Activated CD4-positive, alpha-beta T cell treated with anti-CD3 and anti-CD28 coated beads for 36 hours (primary cell): ENCODE data around the gene SHOX. TPM values are rescaled to one million over a fixed set of nuclear protein-coding genes. Genes with fewer than 3 reads are reported as not detected.

Experiments used
- ATAC-seq: fragments of 200-7000 bp; cut with Tn5 transposase; one replicate; pipeline ENCODE4 v1.10.0; 2021; ENCODE audit warnings: mild to moderate bottlenecking, moderate library complexity
- CTCF ChIA-PET: fragments of 350-600 bp; sonication (Branson Sonifier 250); formaldehyde crosslinking; loops from one replicate; lab custom pipeline; 2021; ENCODE audit warnings: antibody characterized with exemption; lab: Charles Lee
- POLR2A ChIA-PET: fragments of 350-600 bp; sonication (Branson Sonifier 250); formaldehyde crosslinking; loops from one replicate; lab custom pipeline; 2021; ENCODE audit warnings: antibody characterized with exemption, inconsistent platforms; lab: Charles Lee
- DNase-seq: peaks from one replicate; pipeline ENCODE4 v3.0.0-alpha.2; 2020
- H3K27ac Mint-ChIP-seq: one replicate; pipeline ENCODE4 v1.8.0; 2021; ENCODE audit warnings: mixed read lengths
- H3K27me3 Mint-ChIP-seq: one replicate; pipeline ENCODE4 v1.8.0; 2021; ENCODE audit warnings: mixed read lengths
- H3K36me3 Mint-ChIP-seq: one replicate; pipeline ENCODE4 v1.8.0; 2021; ENCODE audit warnings: low read depth, mixed read lengths
- H3K4me1 Mint-ChIP-seq: one replicate; pipeline ENCODE4 v1.8.0; 2021; ENCODE audit warnings: mixed read lengths
- H3K4me3 Mint-ChIP-seq: one replicate; pipeline ENCODE4 v1.8.0; 2021; ENCODE audit warnings: mild to moderate bottlenecking, moderate library complexity, mixed read lengths
- H3K9me3 Mint-ChIP-seq: one replicate; pipeline ENCODE4 v1.8.0; 2021; ENCODE audit warnings: low read depth, mixed read lengths
- intact Hi-C, 2 experiments: fragments of 100-400 bp; cut with DNase I in 1 of 2; cut with micrococcal nuclease in 1 of 2; formaldehyde crosslinking; loops; one replicate each; pipeline versions ENCODE4 v1.14.2 to v1.15.1; 2022 to 2024; cut with DNase I, micrococcal nuclease
- total RNA-seq, 2 experiments: library from RNA; stranded (reverse); gene quantifications; one replicate each; pipeline ENCODE4 v1.2.3, GENCODE V29; 2021

The SHOX gene
- total RNA-seq, 2 experiments from 2014 or later: not detected

DNA sequence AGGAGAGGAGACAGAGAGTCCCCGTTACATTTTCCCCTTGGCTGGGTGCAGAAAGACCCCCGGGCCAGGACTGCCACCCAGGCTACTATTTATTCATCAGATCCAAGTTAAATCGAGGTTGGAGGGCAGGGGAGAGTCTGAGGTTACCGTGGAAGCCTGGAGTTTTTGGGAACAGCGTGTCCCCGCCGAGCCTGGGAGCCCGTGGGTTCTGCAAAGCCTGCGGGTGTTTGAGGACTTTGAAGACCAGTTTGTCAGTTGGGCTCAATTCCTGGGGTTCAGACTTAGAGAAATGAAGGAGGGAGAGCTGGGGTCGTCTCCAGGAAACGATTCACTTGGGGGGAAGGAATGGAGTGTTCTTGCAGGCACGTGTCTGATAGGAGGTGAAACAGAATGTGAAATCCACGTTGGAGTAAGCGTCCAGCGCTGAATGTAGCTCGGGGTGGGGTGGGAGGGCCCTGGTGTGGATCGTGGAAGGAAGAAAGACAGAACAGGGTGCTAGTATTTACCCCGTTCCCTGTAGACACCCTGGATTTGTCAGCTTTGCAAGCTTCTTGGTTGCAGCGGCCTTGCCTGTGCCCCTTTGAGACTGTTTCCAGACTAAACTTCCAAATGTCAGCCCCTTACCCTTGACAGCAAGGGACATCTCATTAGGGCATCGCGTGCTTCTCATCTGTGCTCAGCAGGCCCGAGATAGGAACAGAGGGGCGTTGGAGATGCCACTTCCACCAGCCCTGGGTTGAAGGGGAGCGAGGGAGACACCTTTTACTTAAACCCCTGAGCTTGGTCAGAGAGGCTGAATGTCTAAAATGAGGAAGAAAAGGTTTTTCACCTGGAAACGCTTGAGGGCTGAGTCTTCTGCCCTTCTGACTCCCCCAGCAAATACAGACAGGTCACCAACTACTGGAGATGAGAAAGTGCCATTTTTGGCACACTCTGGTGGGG, 2.7 kb downstream of the SHOX start:
- Mint-ChIP-seq H3K4me1 (peaks cover 5% of the 10 kb centered on the region), H3K27me3 (peaks cover 63% of the 10 kb centered on the region), H3K27ac (no peak overlapping the region), H3K36me3 (no peaks in the 10 kb centered on the region), H3K9me3 (no peaks in the 10 kb centered on the region), H3K4me3 (no peak overlapping the region)
- ChIA-PET POLR2A (no interaction called here), CTCF (no interaction called here)
- intact Hi-C loops: no loop called here
- ATAC-seq (no peak), DNase-seq (no peak)

DNA sequence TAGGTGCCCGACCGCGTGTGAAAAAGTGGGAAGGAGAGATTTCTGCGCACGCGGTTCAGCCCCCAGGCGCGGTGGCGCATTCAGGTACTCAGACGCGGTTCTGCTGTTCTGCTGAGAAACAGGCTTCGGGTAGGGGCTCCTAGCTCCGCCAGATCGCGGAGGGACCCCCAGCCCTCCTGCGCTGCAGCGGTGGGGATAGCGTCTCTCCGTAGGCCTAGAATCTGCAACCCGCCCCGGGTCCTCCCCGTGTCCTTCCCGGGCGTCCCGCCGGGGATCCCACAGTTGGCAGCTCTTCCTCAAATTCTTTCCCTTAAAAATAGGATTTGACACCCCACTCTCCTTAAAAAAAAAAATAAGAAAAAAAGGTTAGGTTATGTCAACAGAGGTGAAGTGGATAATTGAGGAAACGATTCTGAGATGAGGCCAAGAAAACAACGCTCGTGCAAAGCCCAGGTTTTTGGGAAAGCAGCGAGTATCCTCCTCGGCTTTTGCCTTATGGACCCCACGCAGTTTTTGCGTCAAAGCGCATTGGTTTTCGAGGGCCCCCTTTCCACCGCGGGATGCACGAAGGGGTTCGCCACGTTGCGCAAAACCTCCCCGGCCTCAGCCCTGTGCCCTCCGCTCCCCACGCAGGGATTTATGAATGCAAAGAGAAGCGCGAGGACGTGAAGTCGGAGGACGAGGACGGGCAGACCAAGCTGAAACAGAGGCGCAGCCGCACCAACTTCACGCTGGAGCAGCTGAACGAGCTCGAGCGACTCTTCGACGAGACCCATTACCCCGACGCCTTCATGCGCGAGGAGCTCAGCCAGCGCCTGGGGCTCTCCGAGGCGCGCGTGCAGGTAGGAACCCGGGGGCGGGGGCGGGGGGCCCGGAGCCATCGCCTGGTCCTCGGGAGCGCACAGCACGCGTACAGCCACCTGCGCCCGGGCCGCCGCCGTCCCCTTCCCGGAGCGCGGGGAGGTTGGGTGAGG, 3.7 kb downstream of the SHOX start:
- Mint-ChIP-seq H3K27ac (no peak overlapping the region), H3K4me1 (peaks cover 5% of the 10 kb centered on the region), H3K27me3 (peaks cover 66% of the 10 kb centered on the region), H3K36me3 (no peaks in the 10 kb centered on the region), H3K9me3 (no peaks in the 10 kb centered on the region), H3K4me3 (no peak overlapping the region)
- CTCF ChIA-PET: no interaction called here
- DNase-seq (no peak), ATAC-seq (no peak)
- POLR2A ChIA-PET: no interaction called here
- intact Hi-C loops: no loop called here

DNA sequence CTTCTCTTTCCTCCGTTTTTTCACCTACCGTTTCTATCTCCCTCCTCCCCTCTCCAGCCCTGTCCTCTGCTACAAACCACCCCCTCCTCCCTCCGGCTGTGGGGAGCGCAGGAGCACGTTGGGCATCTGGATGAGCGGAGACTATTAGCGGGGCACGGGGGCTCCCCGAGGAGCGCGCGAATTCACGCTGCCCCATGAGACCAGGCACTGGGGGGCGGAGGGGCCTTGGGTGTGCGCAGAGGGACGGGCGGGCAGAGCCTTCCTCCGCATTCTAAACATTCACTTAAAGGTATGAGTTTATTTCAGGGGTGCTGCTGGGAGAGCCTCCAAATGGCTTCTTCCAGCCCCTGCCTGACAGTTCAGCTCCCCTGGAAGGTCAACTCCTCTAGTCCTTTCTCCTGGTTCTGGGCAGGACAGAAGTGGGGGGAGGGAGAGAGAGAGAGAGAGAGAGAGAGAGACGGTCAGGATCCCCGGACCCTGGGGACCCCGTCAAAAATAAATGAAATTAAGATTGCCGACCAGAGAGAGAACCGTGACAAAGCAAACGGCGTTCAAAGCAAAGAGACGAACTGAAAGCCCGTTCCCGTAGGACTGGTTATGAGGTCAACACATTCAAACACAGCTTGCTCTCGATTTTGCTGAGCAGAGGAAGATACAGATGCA, 5.0 kb downstream of the SHOX start:
- Mint-ChIP-seq H3K27ac (no peak overlapping the region), H3K9me3 (no peaks in the 10 kb centered on the region), H3K4me1 (peaks cover 5% of the 10 kb centered on the region), H3K36me3 (no peaks in the 10 kb centered on the region), H3K27me3 (peaks cover 62% of the 10 kb centered on the region), H3K4me3 (no peak overlapping the region)
- ChIA-PET POLR2A (no interaction called here), CTCF (no interaction called here)
- DNase-seq (no peak), ATAC-seq (no peak)
- intact Hi-C loops: no loop called here

DNA sequence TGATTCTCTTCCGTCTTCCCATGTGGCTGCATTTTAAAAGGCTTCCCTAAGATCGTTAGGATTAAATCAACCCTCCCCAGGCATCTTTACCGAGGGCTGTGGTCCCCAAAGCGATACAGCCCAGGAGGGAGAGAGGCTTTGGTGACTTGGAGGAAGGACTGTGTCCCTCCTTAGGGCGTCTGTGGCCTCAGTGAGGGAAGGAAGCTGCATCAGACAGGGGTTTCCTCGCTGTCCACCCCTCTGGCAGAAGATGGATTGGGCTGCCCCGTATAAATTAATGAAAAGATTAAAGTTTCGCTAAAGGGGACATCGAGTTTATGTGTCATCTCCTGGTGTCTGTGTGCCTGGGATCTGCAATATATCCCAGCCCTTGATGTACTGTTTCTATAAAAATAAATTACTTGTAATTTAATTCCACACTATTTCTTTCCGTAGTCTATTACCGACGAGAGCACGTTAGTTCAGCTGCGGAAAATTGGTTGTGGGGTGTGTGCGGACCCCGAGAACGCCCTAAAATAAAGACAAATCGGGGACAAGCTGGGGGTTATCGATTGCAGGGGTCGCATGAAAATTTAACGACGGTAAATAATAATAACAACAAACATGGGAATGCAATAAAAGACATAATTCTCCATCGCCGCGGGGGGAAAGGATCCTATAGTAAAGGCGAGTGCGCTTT, 6.5 kb downstream of the SHOX start:
- H3K27me3 Mint-ChIP-seq: peaks cover 55% of the 10 kb centered on the region

DNA sequence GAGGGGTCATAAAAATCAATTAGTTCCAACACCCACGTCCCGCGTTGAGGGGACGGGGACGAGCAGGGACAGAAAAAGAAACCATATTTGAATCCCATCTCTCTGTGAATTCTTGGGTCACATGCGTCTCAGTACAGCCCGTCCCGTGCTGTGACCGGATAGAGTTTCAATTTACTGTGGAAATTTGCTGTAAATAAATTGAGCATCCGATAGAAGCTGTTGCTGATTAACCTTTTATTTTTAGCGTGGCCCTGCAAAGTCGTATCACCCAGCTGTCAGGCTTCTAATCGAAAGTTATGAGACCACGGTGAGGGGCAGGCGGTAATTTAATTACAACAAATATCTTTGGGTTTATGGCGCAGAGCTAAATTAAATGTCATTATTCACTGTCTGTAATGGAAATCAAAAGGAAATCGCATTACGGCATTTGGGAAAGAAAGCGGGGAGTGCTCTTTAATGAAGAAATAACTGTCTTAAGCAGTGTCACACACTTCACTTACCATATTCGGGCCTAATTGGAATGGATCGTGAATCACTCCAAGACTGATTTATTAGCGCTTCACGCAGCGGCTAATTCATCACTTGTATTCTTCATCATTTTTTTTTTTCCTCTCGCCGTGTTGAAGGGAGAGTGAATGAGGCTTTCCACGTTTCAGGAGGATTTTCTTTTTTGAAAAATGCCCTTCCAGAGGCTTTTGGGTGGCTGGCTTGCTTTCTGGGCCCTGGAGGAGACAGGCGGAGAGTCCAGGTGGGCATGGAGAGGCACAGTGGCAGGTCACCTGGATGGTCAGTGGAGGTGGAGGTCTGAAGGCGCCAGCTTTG, 7.3 kb downstream of the SHOX start:
- H3K4me3 Mint-ChIP-seq: no peak overlapping the region
- no peak for DNase-seq
- H3K9me3 Mint-ChIP-seq: no peaks in the 10 kb centered on the region
- peaks cover 54% of the 10 kb centered on the region for H3K27me3 Mint-ChIP-seq
- intact Hi-C loops: no loop called here
- no peak overlapping the region for H3K27ac Mint-ChIP-seq
- no peaks in the 10 kb centered on the region for H3K36me3 Mint-ChIP-seq
- no peak for ATAC-seq
- H3K4me1 Mint-ChIP-seq: peaks cover 5% of the 10 kb centered on the region
- ChIA-PET POLR2A (no interaction called here), CTCF (no interaction called here)

More for the DNA sequence above, 6.5 kb downstream of the SHOX start:
- ChIA-PET CTCF (no interaction called here), POLR2A (no interaction called here)
- no peak for DNase-seq
- Mint-ChIP-seq H3K4me1 (peaks cover 5% of the 10 kb centered on the region), H3K27ac (no peak overlapping the region), H3K9me3 (no peaks in the 10 kb centered on the region), H3K4me3 (no peak overlapping the region), H3K36me3 (no peaks in the 10 kb centered on the region)
- intact Hi-C loops: no loop called here
- no peak for ATAC-seq

DNA sequence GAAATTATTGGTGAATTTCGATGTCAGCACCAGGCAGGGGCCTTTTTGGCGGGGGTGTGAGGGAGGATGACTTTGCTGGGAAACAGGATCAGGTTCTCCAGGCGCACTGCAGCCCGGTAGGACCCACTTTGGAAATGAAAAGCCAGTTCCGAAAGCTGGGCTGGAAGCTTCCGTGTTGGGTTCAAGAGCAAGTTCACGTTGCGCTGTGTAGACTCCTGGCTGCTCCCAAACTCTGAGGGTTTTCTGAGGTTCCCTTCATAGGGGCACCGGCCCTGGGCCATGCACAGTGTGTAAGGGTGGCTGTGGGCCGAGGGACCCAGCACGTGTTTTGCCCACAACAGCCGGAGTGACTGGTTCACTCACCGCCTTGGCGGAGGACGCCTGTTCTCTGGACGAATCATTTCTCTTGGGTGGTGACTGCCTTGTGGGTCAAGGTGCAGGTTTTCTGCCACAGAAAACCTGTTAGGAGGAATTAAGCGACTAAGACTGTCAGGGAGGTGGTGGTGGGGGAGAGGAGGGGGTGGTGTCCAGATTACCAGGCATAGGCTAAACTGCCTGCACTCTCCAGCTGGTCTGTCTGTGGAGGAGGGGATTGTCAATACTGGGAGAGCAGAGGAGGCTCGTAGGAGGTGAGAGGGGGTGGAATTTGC, 8.0 kb downstream of the SHOX start:
- no peak overlapping the region for H3K27ac Mint-ChIP-seq
- H3K4me1 Mint-ChIP-seq: peaks cover 5% of the 10 kb centered on the region
- CTCF ChIA-PET: no interaction called here
- H3K27me3 Mint-ChIP-seq: peaks cover 49% of the 10 kb centered on the region
- ATAC-seq (no peak), DNase-seq (no peak)
- no peaks in the 10 kb centered on the region for H3K36me3 Mint-ChIP-seq
- H3K9me3 Mint-ChIP-seq: no peaks in the 10 kb centered on the region
- POLR2A ChIA-PET: no interaction called here
- H3K4me3 Mint-ChIP-seq: no peak overlapping the region
- intact Hi-C loops: no loop called here

DNA sequence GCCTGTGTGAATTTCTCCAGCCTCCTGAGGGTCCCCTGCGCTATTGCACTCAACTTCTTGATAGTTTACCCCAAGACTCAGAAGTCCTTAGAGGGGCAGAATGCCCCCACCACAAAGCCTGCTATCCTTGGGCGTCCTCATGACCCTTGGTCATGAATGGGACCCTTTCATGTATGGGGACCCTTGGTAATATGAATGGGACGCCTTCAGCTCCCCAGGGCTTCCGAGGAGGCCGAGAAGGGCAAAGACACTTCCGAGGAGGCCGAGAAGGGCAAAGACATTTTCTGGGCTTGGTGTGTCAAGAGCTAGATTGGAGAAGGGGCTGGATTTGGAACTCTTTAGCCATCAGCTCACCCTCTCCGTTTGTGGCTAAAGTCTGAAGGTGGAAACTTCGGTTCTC, 8.6 kb downstream of the SHOX start:
- no peak for ATAC-seq
- ChIA-PET POLR2A (no interaction called here), CTCF (no interaction called here)
- intact Hi-C loops: no loop called here
- H3K27me3 Mint-ChIP-seq: peaks cover 46% of the 10 kb centered on the region
- H3K36me3 Mint-ChIP-seq: no peaks in the 10 kb centered on the region
- no peak overlapping the region for H3K4me3 Mint-ChIP-seq
- DNase-seq: no peak
- no peaks in the 10 kb centered on the region for H3K9me3 Mint-ChIP-seq
- H3K27ac Mint-ChIP-seq: no peak overlapping the region
- H3K4me1 Mint-ChIP-seq: peaks cover 5% of the 10 kb centered on the region

DNA sequence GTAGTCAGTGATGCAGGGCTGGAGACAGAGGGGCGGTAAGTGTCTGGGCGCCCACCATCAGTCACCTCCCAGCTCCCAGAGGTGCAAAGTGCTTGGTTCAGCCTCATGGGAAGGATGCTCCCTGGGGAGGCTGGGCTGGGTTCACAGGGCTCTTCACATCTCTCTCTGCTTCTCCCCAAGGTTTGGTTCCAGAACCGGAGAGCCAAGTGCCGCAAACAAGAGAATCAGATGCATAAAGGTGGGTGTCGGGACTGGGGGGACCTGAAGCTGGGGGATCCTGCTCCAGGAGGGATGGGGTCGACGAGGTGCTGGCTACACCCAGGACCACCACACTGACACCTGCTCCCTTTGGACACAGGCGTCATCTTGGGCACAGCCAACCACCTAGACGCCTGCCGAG, 10.1 kb downstream of the SHOX start:
- peaks cover 40% of the 10 kb centered on the region for H3K27me3 Mint-ChIP-seq
- peaks cover 5% of the 10 kb centered on the region for H3K4me1 Mint-ChIP-seq
- intact Hi-C loops: no loop called here
- no peaks in the 10 kb centered on the region for H3K36me3 Mint-ChIP-seq
- H3K9me3 Mint-ChIP-seq: no peaks in the 10 kb centered on the region
- ChIA-PET CTCF (no interaction called here), POLR2A (no interaction called here)
- no peak overlapping the region for H3K27ac Mint-ChIP-seq
- no peak for ATAC-seq
- DNase-seq: no peak
- H3K4me3 Mint-ChIP-seq: no peak overlapping the region

DNA sequence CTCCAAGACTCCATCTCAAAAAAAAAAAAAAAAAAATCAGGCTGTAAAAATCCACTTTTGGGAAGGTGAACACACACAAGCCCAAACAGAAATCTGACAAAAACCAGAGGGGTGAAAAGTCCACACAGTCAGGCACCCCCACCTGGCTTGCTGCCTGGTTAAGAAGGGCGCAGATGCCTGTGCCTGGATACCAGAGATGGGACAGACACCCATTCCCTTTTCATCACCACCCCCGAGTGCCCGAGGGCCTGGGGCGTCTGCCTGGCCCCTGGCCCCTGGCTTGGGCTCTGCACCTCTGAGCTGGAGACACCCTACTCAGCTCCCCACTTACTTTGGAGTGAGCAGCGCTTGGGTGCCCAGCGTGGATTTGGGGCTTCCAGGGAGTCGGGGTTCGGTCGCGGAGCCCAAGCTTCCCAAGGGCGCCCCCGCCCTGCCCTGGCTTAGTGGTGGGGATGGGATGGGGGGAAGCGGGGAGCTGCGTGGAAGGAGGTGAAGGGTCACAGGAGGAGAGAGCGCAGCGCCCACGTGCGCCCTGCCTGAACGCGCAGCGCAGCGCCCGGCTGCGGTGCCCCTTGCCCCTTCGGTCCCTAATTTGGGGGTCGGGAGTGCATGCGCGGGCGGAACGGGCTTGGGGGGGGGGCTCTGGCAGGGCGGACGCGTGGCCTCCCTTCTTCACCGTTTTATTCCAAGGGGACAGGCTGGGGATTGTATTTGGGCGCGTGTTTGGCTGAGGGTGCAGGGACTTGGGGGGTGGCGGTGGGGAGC, 11.3 kb downstream of the SHOX start:
- no peak for DNase-seq
- no peak overlapping the region for H3K4me3 Mint-ChIP-seq
- intact Hi-C loops: no loop called here
- peaks cover 5% of the 10 kb centered on the region for H3K4me1 Mint-ChIP-seq
- ChIA-PET CTCF (no interaction called here), POLR2A (no interaction called here)
- H3K36me3 Mint-ChIP-seq: no peaks in the 10 kb centered on the region
- H3K9me3 Mint-ChIP-seq: no peaks in the 10 kb centered on the region
- peaks cover 41% of the 10 kb centered on the region for H3K27me3 Mint-ChIP-seq
- no peak overlapping the region for H3K27ac Mint-ChIP-seq
- ATAC-seq: no peak
